ENCODE results near the gene KIAA0753. TPM values are rescaled to one million over a fixed set of nuclear protein-coding genes. Genes with fewer than 3 reads are reported as not detected.
"Not testable (repeated sequence)": the region's sequence is repeated elsewhere in the genome, so short reads cannot be mapped to it uniquely, and the experiment has no call there.

KIAA0753 gene
- polyA plus RNA-seq, 1 of the 3 experiments (the other 2 are of a cell fraction), result 7.2 TPM

- TF ChIP-seq MAX (IDR thresholded peaks at IDR 0.05; ENCODE audit: low read depth) (no peak), NRF1 (IDR thresholded peaks at IDR 0.05; ENCODE audit: low read depth, low read length) (no peak), GATA2 (CRISPR knock-in tag; IDR thresholded peaks at IDR 0.05) (no peak), SIN3A (IDR thresholded peaks at IDR 0.05; ENCODE audit: borderline replicate concordance, low read depth, low read length) (no peak), MEF2A (IDR thresholded peaks at IDR 0.05; ENCODE audit: borderline replicate concordance, low read depth) (no peak), POLR2AphosphoS5 (IDR thresholded peaks at IDR 0.05; ENCODE audit: low read depth, low read length) (no peak), TCF12 (IDR thresholded peaks at IDR 0.05) (no peak), PBX3 (IDR thresholded peaks at IDR 0.05) (no peak), EZH2phosphoT487 (IDR thresholded peaks at IDR 0.05; ENCODE audit: borderline replicate concordance, low read depth) (no peak), FOXJ3 (CRISPR knock-in tag; IDR thresholded peaks at IDR 0.05) (no peak), REST (IDR thresholded peaks at IDR 0.05; ENCODE audit: low read depth, low read length) (no peak), TEAD4 (IDR thresholded peaks at IDR 0.05; ENCODE audit: borderline replicate concordance, insufficient read depth) (no peak), RCOR1 (IDR thresholded peaks at IDR 0.05; ENCODE audit: low read length) (no peak), ELF1 (IDR thresholded peaks at IDR 0.05) (no peak), RXRA (IDR thresholded peaks at IDR 0.05; ENCODE audit: borderline replicate concordance, low read depth) (no peak), FOXM1 (IDR thresholded peaks at IDR 0.05; ENCODE audit: low read depth) (no peak), SMC3 (IDR thresholded peaks at IDR 0.05; ENCODE audit: low read depth, low read length) (no peak), USF1 (IDR thresholded peaks at IDR 0.05; ENCODE audit: borderline replicate concordance, low read depth) (no peak)
- Histone ChIP-seq H3K4me1 (ENCODE audit: control insufficient read depth in 1 of 2, insufficient read depth in 2 of 2, low read depth in 1 of 2, low read length in 1 of 2) (no peaks in the 10 kb centered on the region; a peak in 1 of 4 replicates), H3K36me3 (replicated peaks in 1 of 2; ENCODE audit: control insufficient read depth in 1 of 2, insufficient read depth in 2 of 2, low read length in 1 of 2) (no peaks in the 10 kb centered on the region), H3K9me3 (no peaks in the 10 kb centered on the region), H2AFZ (ENCODE audit: low read depth) (no peak overlapping the region), H3K9ac (no peak overlapping the region), H3K4me3 (ENCODE audit: low read depth in 2 of 2, low read length in 1 of 2) (no peak overlapping the region), H4K20me1 (ENCODE audit: insufficient read depth) (no peaks in the 10 kb centered on the region), H3K9me2 (no peaks in the 10 kb centered on the region), H3K27me3 (ENCODE audit: insufficient read depth) (peaks cover 7% of the 10 kb centered on the region; the same call in 1 of the 2 replicates), H3F3A (replicated peaks; ENCODE audit: insufficient read depth) (no peaks in the 10 kb centered on the region), H3K4me2 (peak overlapping the region; percentile 11; the same call in 1 of the 2 replicates), H3K27ac (ENCODE audit: low read depth in 2 of 2, low read length in 1 of 2) (no peak overlapping the region), H3K79me2 (ENCODE audit: insufficient read depth) (no peaks in the 10 kb centered on the region)
- 54% methylated on average over 9 of the region's 9 CpGs for WGBS (ENCODE audit: low lambda C conversion rate)
- ChIA-PET POLR2A (no interaction called here), CTCF (interaction anchor here (0.8 to 1.5 kb wide), 2 partner anchors 86 to 187 kb away, joined by 3 read pairs; no protein-coding TSS in a partner anchor)
- no peak for DNase-seq
Observed at GRCh38 chr17:6660101-6660500, 19.6 kb upstream of the KIAA0753 start.

GRCh38 chr17:6658411-6658810 lies 17.9 kb upstream of the KIAA0753 start:
- DNase-seq; H4K20me1 ChIP-seq (ENCODE audit: insufficient read depth); H3K27me3 ChIP-seq (ENCODE audit: insufficient read depth); POLR2A ChIA-PET; H3K9me3 ChIP-seq; H3K4me1 ChIP-seq (ENCODE audit: control insufficient read depth in 1 of 2, insufficient read depth in 2 of 2, low read depth in 1 of 2, low read length in 1 of 2); H3K4me3 ChIP-seq (ENCODE audit: low read depth in 2 of 2, low read length in 1 of 2); H3K9ac ChIP-seq; H3K9me2 ChIP-seq; H3K79me2 ChIP-seq (ENCODE audit: insufficient read depth); H2AFZ ChIP-seq (ENCODE audit: low read depth); H3K4me2 ChIP-seq; H3K36me3 ChIP-seq (replicated peaks in 1 of 2; ENCODE audit: control insufficient read depth in 1 of 2, insufficient read depth in 2 of 2, low read length in 1 of 2); H3F3A ChIP-seq (replicated peaks; ENCODE audit: insufficient read depth); H3K27ac ChIP-seq (ENCODE audit: low read depth in 2 of 2, low read length in 1 of 2); CTCF ChIA-PET: not testable (repeated sequence)
- 70% methylated on average over 5 of the region's 5 CpGs for WGBS (ENCODE audit: low lambda C conversion rate)

All from SK-N-SH (cell line).